GM12878 (cell line): Measurements from ENCODE around the gene CDC5L. TPM values are rescaled to one million over a fixed set of nuclear protein-coding genes. Genes with fewer than 3 reads are reported as not detected.

Source experiments
- ATAC-seq: fragments of 200-7000 bp; cut with Tn5 transposase; 3 replicates; pipeline ENCODE4 v1.9.1; 2020; ENCODE audit warnings: mild to moderate bottlenecking, moderate library complexity
- BruUV-seq: library from RNA; stranded (reverse); fragments of 400-500 nt; replicated peaks from 2 replicates; lab custom pipeline; 2021; lab: Mats Ljungman, UMichigan
- CTCF ChIA-PET: fragments of 300-600 bp; sonication (Branson Sonifier 250); formaldehyde crosslinking; extraction: SDS; loops from one replicate; lab custom pipeline; 2021; ENCODE audit warnings: inconsistent platforms; lab: Yijun Ruan, JAX
- POLR2A ChIA-PET: fragments of 350-600 bp; formaldehyde crosslinking; extraction: SDS; loops from one replicate; lab custom pipeline; 2021; ENCODE audit warnings: inconsistent platforms; lab: Charles Lee
- RAD21 ChIA-PET: fragments of 300-600 bp; sonication (Branson Sonifier 250); formaldehyde crosslinking; loops from one replicate; lab custom pipeline; 2023; ENCODE audit warnings: antibody characterized with exemption; ENCODE audit not compliant: unreplicated experiment; lab: Charles Lee
- SMC1A ChIA-PET: fragments of 300-600 bp; sonication (Branson Sonifier 250); formaldehyde crosslinking; loops from one replicate; lab custom pipeline; 2023; ENCODE audit not compliant: unreplicated experiment, uncharacterized antibody; lab: Charles Lee
- DNase-seq: peaks from one replicate; pipeline ENCODE4 v3.0.0-alpha.2; 2011; ENCODE audit warnings: low read depth, low spot score
- FAIRE-seq: peaks from 3 replicates; lab custom pipeline; 2011; peaks lifted over from hg19 to GRCh38; lab: Jason Lieb, UNC
- H2AFZ ChIP-seq: 2 replicates; pipeline ENCODE4 v1.6.0; 2011; ENCODE audit warnings: low read depth, low read length, control low read depth; ENCODE audit not compliant: control insufficient read depth
- H3K27ac ChIP-seq: 2 replicates; pipeline ENCODE4 v1.5.1; 2011; ENCODE audit warnings: control low read depth; ENCODE audit not compliant: control insufficient read depth, insufficient read depth
- H3K27me3 ChIP-seq, 2 experiments: replicated peaks in 1 of 2; 2 replicates each; pipeline versions ENCODE4 v1.6.0 to v1.6.1; 2011; ENCODE audit warnings: low read length in 1 of 2; ENCODE audit not compliant: control insufficient read depth in 2 of 2, insufficient read depth in 2 of 2
- H3K36me3 ChIP-seq, 2 experiments: 2 replicates each; pipeline ENCODE4 v1.5.1; 2011; ENCODE audit warnings: low read length in 1 of 2; ENCODE audit not compliant: control insufficient read depth in 2 of 2, insufficient read depth in 2 of 2
- H3K4me1 ChIP-seq: 2 replicates; pipeline ENCODE4 v1.6.1; 2011; ENCODE audit warnings: mild to moderate bottlenecking, low read length, moderate library complexity, mixed read lengths; ENCODE audit not compliant: control insufficient read depth, insufficient read depth
- H3K4me2 ChIP-seq: 2 replicates; pipeline ENCODE4 v1.6.0; 2011; ENCODE audit warnings: control low read depth; ENCODE audit not compliant: control insufficient read depth, insufficient read depth
- H3K4me3 ChIP-seq: fragments of 200-600 bp; sonication (generic); 2 replicates; pipeline ENCODE4 v1.5.1; 2016
- H3K79me2 ChIP-seq: 2 replicates; pipeline ENCODE4 v1.6.0; 2011; ENCODE audit warnings: low read length; ENCODE audit not compliant: control insufficient read depth, insufficient read depth
- H3K9ac ChIP-seq: 2 replicates; pipeline ENCODE4 v1.8.0; 2011; ENCODE audit warnings: low read length, control low read depth, mixed read lengths; ENCODE audit not compliant: control insufficient read depth, insufficient read depth
- H3K9me3 ChIP-seq: replicated peaks from 3 replicates; pipeline ENCODE4 v1.5.1; 2011; ENCODE audit warnings: mild to moderate bottlenecking, low read length; ENCODE audit not compliant: control insufficient read depth, insufficient read depth
- H4K20me1 ChIP-seq: 2 replicates; pipeline ENCODE4 v1.6.0; 2011; ENCODE audit not compliant: control insufficient read depth, insufficient read depth
- CREM ChIP-seq: IDR thresholded peaks from 2 replicates; pipeline ENCODE4 v1.6.1; 2014; ENCODE audit warnings: antibody characterized with exemption, low read depth
- EP300 ChIP-seq, 2 experiments: fragments of 150-350 bp in 1 of 2; IDR thresholded peaks; 2 replicates each; pipeline ENCODE4 v1.6.1; 2011 to 2012; ENCODE audit warnings: low read depth in 2 of 2, low read length in 2 of 2, borderline replicate concordance in 1 of 2, improper control_type of control experiment in 1 of 2, inconsistent platforms in 1 of 2; ENCODE audit not compliant: control insufficient read depth in 1 of 2
- IKZF1 ChIP-seq: fragments of 450-650 bp; conservative IDR thresholded peaks from 2 replicates; pipeline ENCODE4 v1.6.1; 2017; ENCODE audit warnings: antibody characterized with exemption, mild to moderate bottlenecking
- IRF3 ChIP-seq: fragments of 450-650 bp; IDR thresholded peaks from 2 replicates; pipeline ENCODE4 v1.6.1; 2014; ENCODE audit warnings: mild to moderate bottlenecking
- LARP7 ChIP-seq: fragments of 450-650 bp; IDR thresholded peaks from 2 replicates; pipeline ENCODE4 v1.6.1; 2017; ENCODE audit warnings: mild to moderate bottlenecking
- MAX ChIP-seq: IDR thresholded peaks from 2 replicates; pipeline ENCODE4 v1.6.1; 2012; ENCODE audit warnings: low read depth, low read length, improper control_type of control experiment
- MEF2B ChIP-seq: fragments of 450-650 bp; IDR thresholded peaks from 2 replicates; pipeline ENCODE4 v1.6.1; 2018; ENCODE audit warnings: mild to moderate bottlenecking, moderate library complexity; ENCODE audit not compliant: partially characterized antibody, poor library complexity, severe bottlenecking
- MTA2 ChIP-seq: fragments of 450-650 bp; IDR thresholded peaks from 2 replicates; pipeline ENCODE4 v1.6.1; 2016; ENCODE audit warnings: low read depth, mild to moderate bottlenecking, moderate library complexity
- NR2C2 ChIP-seq: IDR thresholded peaks from 2 replicates; pipeline ENCODE4 v1.6.1; 2011; ENCODE audit warnings: borderline replicate concordance, low read depth; ENCODE audit not compliant: control insufficient read depth, insufficient read length
- POLR2AphosphoS2 ChIP-seq: IDR thresholded peaks from 2 replicates; pipeline ENCODE4 v1.6.1; 2011; ENCODE audit warnings: low read depth, mild to moderate bottlenecking, low read length, improper control_type of control experiment, moderate library complexity
- POLR2AphosphoS5 ChIP-seq: IDR thresholded peaks from 2 replicates; pipeline ENCODE4 v1.6.1; 2011; ENCODE audit warnings: mild to moderate bottlenecking, low read length, inconsistent platforms
- PRDM15 ChIP-seq: fragments of 450-650 bp; formaldehyde crosslinking; IDR thresholded peaks from 2 replicates; pipeline ENCODE4 v1.4.0; 2020; ENCODE audit warnings: mild to moderate bottlenecking, moderate library complexity
- WGBS: methylation state at CpG from one replicate; pipeline ENCODE4 v1.1.6; 2016; ENCODE audit warnings: low lambda C conversion rate; ENCODE audit not compliant: insufficient replicate concordance, insufficient coverage; ENCODE audit errors: missing lambda C conversion rate; 5-methylcytosine and 5-hydroxymethylcytosine counted together
- in situ Hi-C: fragments of 300-500 bp; cut with MboI; formaldehyde crosslinking; loops from 9 replicates; pipeline ENCODE4 v1.14.3; 2018; ENCODE audit warnings: mixed read lengths
- intact Hi-C: fragments of 100-400 bp; cut with micrococcal nuclease; formaldehyde crosslinking; loops from one replicate; pipeline ENCODE4 v1.14.2; 2022; ENCODE audit not compliant: unreplicated experiment
- polyA plus RNA-seq, 11 experiments: library from polyadenylated mRNA; depleted of rRNA in 4 of 11; unstranded in 6 of 11; stranded (reverse) in 5 of 11; fragments of >200 nt; fragmentation: Nextera tagmentation in 4 of 11; fragmentation: Illumina TruSeq in 1 of 11; extraction: Ambion mirVana in 4 of 11; extraction: Trizol in 1 of 11; gene quantifications; 1 replicate in 1 of 11; 2 replicates in 10 of 11; pipeline versions ENCODE4 v1.2.1 to v1.2.3, GENCODE V29; 2011 to 2016; ENCODE audit warnings: inconsistent platforms in 2 of 11, missing spikeins in 2 of 11, low read depth in 1 of 11
- total RNA-seq, 4 experiments: library from RNA; depleted of rRNA in 3 of 4; stranded (reverse); fragments of >200 nt in 3 of 4; fragmentation: Illumina TruSeq in 1 of 4; extraction: Trizol in 1 of 4; gene quantifications; 2 replicates each; pipeline versions ENCODE4 v1.2.1 to v1.2.3, GENCODE V29; 2013 to 2021
- TF ChIP-seq, protein P1 (sequence below): IDR thresholded peaks from 2 replicates; pipeline ENCODE4 v1.6.1; 2012; ENCODE audit warnings: mild to moderate bottlenecking, low read depth, low read length
- TF ChIP-seq, protein P2 (sequence below): fragments of 450-650 bp; IDR thresholded peaks from 2 replicates; pipeline ENCODE4 v1.6.1; 2017; ENCODE audit warnings: mild to moderate bottlenecking

The CDC5L gene
- total and polyA plus RNA-seq, 10 of the 15 experiments (the other 5 are each of a cell fraction or from before 2014, with no cell fraction given) = 13.2 to 29.4 (median 18.8) TPM

DNA sequence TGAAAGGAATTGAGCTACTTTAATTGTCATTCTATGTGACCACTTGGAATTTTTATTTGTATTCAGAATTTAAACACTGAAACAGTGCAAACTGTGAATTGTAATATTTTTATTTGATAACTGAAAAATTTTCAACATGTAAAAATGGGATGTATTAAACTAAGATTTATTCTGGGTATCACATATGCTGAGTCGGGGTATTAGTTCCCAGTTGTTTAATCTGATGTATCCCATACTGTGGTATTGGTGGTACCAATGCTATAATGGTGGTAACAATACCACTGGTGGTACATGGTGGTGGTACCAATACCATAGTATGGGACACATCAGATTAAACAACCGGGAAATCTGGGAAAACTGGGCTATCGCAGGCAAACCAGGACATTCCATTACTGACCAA lies 79.4 kb downstream of the CDC5L start:
- ChIA-PET SMC1A (no interaction called here), POLR2A (no interaction called here), RAD21 (no interaction called here), CTCF (interaction anchor here (1.0 to 2.7 kb wide), 4 partner anchors 8 to 30 kb away, joined by 3 to 15 read pairs (median 4); no protein-coding TSS in a partner anchor)
- H2AFZ ChIP-seq = no peak overlapping the region
- FAIRE-seq = no peak
- H3K4me1 ChIP-seq = no peaks in the 10 kb centered on the region
- no TSS peak for BruUV-seq
- no peak for ATAC-seq
- intact Hi-C loops (no loop called here), in situ Hi-C loops (no loop called here)
- H3K4me3 ChIP-seq = no peak overlapping the region
- 59% methylated on average over 3 of the region's 3 CpGs for WGBS
- H3K36me3 ChIP-seq = no peaks in the 10 kb centered on the region
- H3K79me2 ChIP-seq = no peaks in the 10 kb centered on the region
- H4K20me1 ChIP-seq = no peaks in the 10 kb centered on the region
- H3K27me3 ChIP-seq = no peaks in the 10 kb centered on the region
- H3K9ac ChIP-seq = no peak overlapping the region
- H3K9me3 ChIP-seq = no peaks in the 10 kb centered on the region
- H3K4me2 ChIP-seq = no peak overlapping the region
- H3K27ac ChIP-seq = no peak overlapping the region
- DNase-seq = no peak
- TF ChIP-seq PRDM15 (CRISPR knock-in tag) (no peak), EP300 (IDR thresholded peaks at IDR 0.05; ENCODE audit: borderline replicate concordance in 1 of 2, control insufficient read depth in 1 of 2, low read depth in 2 of 2, low read length in 2 of 2) (no peak), POLR2AphosphoS2 (no peak), MAX (no peak), MEF2B (no peak), IRF3 (no peak), MTA2 (no peak), CREM (no peak), POLR2AphosphoS5 (no peak), IKZF1 (no peak), NR2C2 (no peak), LARP7 (no peak)
- TF ChIP-seq, protein P1, sequence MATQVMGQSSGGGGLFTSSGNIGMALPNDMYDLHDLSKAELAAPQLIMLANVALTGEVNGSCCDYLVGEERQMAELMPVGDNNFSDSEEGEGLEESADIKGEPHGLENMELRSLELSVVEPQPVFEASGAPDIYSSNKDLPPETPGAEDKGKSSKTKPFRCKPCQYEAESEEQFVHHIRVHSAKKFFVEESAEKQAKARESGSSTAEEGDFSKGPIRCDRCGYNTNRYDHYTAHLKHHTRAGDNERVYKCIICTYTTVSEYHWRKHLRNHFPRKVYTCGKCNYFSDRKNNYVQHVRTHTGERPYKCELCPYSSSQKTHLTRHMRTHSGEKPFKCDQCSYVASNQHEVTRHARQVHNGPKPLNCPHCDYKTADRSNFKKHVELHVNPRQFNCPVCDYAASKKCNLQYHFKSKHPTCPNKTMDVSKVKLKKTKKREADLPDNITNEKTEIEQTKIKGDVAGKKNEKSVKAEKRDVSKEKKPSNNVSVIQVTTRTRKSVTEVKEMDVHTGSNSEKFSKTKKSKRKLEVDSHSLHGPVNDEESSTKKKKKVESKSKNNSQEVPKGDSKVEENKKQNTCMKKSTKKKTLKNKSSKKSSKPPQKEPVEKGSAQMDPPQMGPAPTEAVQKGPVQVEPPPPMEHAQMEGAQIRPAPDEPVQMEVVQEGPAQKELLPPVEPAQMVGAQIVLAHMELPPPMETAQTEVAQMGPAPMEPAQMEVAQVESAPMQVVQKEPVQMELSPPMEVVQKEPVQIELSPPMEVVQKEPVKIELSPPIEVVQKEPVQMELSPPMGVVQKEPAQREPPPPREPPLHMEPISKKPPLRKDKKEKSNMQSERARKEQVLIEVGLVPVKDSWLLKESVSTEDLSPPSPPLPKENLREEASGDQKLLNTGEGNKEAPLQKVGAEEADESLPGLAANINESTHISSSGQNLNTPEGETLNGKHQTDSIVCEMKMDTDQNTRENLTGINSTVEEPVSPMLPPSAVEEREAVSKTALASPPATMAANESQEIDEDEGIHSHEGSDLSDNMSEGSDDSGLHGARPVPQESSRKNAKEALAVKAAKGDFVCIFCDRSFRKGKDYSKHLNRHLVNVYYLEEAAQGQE = no peak
- TF ChIP-seq, protein P2, sequence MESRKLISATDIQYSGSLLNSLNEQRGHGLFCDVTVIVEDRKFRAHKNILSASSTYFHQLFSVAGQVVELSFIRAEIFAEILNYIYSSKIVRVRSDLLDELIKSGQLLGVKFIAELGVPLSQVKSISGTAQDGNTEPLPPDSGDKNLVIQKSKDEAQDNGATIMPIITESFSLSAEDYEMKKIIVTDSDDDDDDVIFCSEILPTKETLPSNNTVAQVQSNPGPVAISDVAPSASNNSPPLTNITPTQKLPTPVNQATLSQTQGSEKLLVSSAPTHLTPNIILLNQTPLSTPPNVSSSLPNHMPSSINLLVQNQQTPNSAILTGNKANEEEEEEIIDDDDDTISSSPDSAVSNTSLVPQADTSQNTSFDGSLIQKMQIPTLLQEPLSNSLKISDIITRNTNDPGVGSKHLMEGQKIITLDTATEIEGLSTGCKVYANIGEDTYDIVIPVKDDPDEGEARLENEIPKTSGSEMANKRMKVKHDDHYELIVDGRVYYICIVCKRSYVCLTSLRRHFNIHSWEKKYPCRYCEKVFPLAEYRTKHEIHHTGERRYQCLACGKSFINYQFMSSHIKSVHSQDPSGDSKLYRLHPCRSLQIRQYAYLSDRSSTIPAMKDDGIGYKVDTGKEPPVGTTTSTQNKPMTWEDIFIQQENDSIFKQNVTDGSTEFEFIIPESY = no peak
